Suprapubic skin (tissue), 4 donors: ENCODE measurements around the gene INF2.

ENCODE experiments used
- CTCF ChIP-seq, 2 donors: fragments of 200-600 bp in 1 of 2; fragments of 450-650 bp in 1 of 2; sonication (generic) in 1 of 2; IDR thresholded peaks; one replicate each; pipeline ENCODE4 v1.5.1; 2016 to 2019; ENCODE audit warnings: antibody characterized with exemption in 2 of 2, mild to moderate bottlenecking in 1 of 2, moderate library complexity in 1 of 2
- POLR2A ChIP-seq, 2 donors: fragments of 450-650 bp; IDR thresholded peaks; one replicate each; pipeline ENCODE4 v1.6.1; 2017; ENCODE audit warnings: antibody characterized with exemption in 2 of 2, mild to moderate bottlenecking in 2 of 2, moderate library complexity in 2 of 2
- POLR2AphosphoS5 ChIP-seq, 3 donors: sonication (generic); formaldehyde crosslinking; IDR thresholded peaks; one replicate each; pipeline ENCODE4 v1.6.1; 2017; ENCODE audit warnings: antibody characterized with exemption in 3 of 3

- TF ChIP-seq CTCF (IDR thresholded peaks at IDR 0.05) = peak; percentile 76 to 98
- no peak for TF ChIP-seq POLR2A (IDR thresholded peaks at IDR 0.05)
- no peak for TF ChIP-seq POLR2AphosphoS5 (IDR thresholded peaks at IDR 0.05)
These were observed 79.3 kb downstream of the INF2 start for GRCh38 chr14:104768437-104769323.
